Small intestine (tissue), 16 donors: ENCODE results near the gene TEX9. TPM values are rescaled to one million over a fixed set of nuclear protein-coding genes. Genes with fewer than 3 reads are reported as not detected.
"Not testable (repeated sequence)": the region's sequence is repeated elsewhere in the genome, so short reads cannot be mapped to it uniquely, and the experiment has no call there.

ENCODE experiments used
- DNase-seq, 2 donors: peaks; one replicate each; pipeline versions ENCODE4 v3.0.0 to v3.0.0-alpha.2; 2013
- FAIRE-seq: peaks from 2 replicates; lab custom pipeline; 2012; peaks lifted over from hg19 to GRCh38; lab: Jason Lieb, UNC
- H3K27ac ChIP-seq, 3 donors: one replicate each; pipeline ENCODE4 v1.5.1; 2013; ENCODE audit warnings: low read length in 2 of 3, mild to moderate bottlenecking in 2 of 3, control low read depth in 1 of 3, inconsistent platforms in 1 of 3, low read depth in 1 of 3, moderate library complexity in 1 of 3
- H3K27me3 ChIP-seq, 3 donors: one replicate each; pipeline ENCODE4 v1.6.1; 2013; ENCODE audit warnings: low read length in 3 of 3, inconsistent platforms in 1 of 3; ENCODE audit not compliant: control insufficient read depth in 3 of 3, insufficient read depth in 3 of 3
- H3K36me3 ChIP-seq, 3 donors: one replicate each; pipeline ENCODE4 v1.6.1; 2013; ENCODE audit warnings: low read length in 3 of 3, inconsistent platforms in 1 of 3, low read depth in 1 of 3, mild to moderate bottlenecking in 1 of 3, moderate library complexity in 1 of 3; ENCODE audit not compliant: control insufficient read depth in 3 of 3, insufficient read depth in 2 of 3
- H3K4me1 ChIP-seq, 3 donors: one replicate each; pipeline ENCODE4 v1.6.1; 2013; ENCODE audit warnings: low read length in 2 of 3, inconsistent platforms in 1 of 3, low read depth in 1 of 3, mild to moderate bottlenecking in 1 of 3, moderate library complexity in 1 of 3; ENCODE audit not compliant: control insufficient read depth in 3 of 3, insufficient read depth in 2 of 3
- H3K4me3 ChIP-seq, 3 donors: one replicate each; pipeline ENCODE4 v1.5.1; 2013; ENCODE audit warnings: low read length in 3 of 3, control low read depth in 1 of 3, inconsistent platforms in 1 of 3, low read depth in 1 of 3, mild to moderate bottlenecking in 1 of 3, moderate library complexity in 1 of 3
- H3K9me3 ChIP-seq, 2 donors: one replicate each; pipeline ENCODE4 v1.6.1; 2013; ENCODE audit warnings: low read depth in 1 of 2, low read length in 1 of 2; ENCODE audit not compliant: control insufficient read depth in 2 of 2, insufficient read depth in 1 of 2
- WGBS, 3 donors: extraction: QIAGEN DNeasy Blood & Tissue Kit; methylation state at CpG; one replicate each; pipeline ENCODE4 v1.1.7; 2013; 5-methylcytosine and 5-hydroxymethylcytosine counted together
- long read RNA-seq, 10 donors: transcript quantifications; one replicate each; lab custom pipeline, GENCODE V29; 2026
- polyA plus RNA-seq, 4 donors: library from polyadenylated mRNA; stranded (reverse) in 3 of 4; unstranded in 1 of 4; fragments of 200-250 nt in 3 of 4; fragments of 120-200 nt in 1 of 4; gene quantifications; one replicate each; pipeline versions ENCODE4 v1.2.1 to v1.2.3, GENCODE V29; 2013
- donor health status: healthy with polysubstance abuse.
- donor health status: control.
- donor health status: control.
- donor health status: Bipolar disorder and iron deficiency.
- donor health status: healthy.

The TEX9 gene
- polyA plus RNA-seq = 1 to 10 TPM; 1.4 to 8.9 (median 7.0) TPM
- long read RNA-seq, donor 1 = 0 reads
- long read RNA-seq, donor 2 = 0 reads
- long read RNA-seq, donor 3 = 0 reads
- long read RNA-seq, donor 4 = 0 reads
- long read RNA-seq, donor 5 = 0 reads
- long read RNA-seq, donor 6 = 0 reads
- long read RNA-seq, donor 7, partial matches to known transcripts = 35 of 35 reads
- long read RNA-seq, donor 7, other reads (novel, unspliced or antisense) = 0 of 35 reads
- long read RNA-seq, donor 8 = 0 reads
- long read RNA-seq, donor 9 = 0 reads
- long read RNA-seq, donor 10, partial matches to known transcripts = 28 of 28 reads
- long read RNA-seq, donor 10, other reads (novel, unspliced or antisense) = 0 of 28 reads

DNA sequence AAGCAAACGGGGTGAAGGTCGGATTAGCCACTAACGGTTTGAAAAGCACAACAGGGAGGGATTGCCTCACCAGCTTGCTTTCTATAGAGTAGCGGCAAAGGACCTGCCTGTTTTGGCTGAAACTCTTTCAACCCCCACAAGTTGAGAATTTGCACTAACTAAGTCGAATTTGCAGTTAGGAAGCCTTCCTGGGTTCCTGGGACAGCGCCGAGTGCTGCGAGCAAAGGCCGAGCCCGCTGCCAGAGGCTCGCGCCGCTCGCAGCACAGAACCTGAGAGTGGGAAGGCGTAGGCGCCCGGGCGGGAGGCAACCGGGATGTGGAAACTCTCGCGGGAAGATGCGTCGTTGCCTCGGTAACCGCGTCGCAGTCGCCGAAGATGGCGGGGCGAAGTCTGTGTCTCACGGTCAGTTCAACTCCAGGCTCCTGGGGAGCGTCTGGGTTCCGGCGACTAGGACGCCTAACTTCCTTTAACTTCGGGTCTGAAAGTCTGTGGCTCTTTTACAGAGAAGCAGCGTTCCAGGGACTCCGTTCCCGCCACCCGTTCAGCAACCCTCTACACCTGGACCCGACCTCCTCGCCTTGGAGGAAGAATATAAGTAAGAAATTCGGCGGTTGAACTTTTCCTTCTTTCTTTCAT is at the start of gene TEX9:
Gene TEX9 (plus strand): TSS at position 352 of the 637 bp plus-strand sequence. CDS start 25 bp downstream, at position 377.
- peak within 1 kb of the TSS; percentile 55 to 80 (median 78) for H3K4me3 ChIP-seq
- 0 to 1% (median 0%) methylated on average over 45 of the region's 45 CpGs for WGBS, 3 donors
- FAIRE-seq (no peak), DNase-seq (peak; percentile 91 to 97)
- peaks cover 0 to 6% (median 0%) of the 10 kb centered on the region in 3 donors for H3K4me1 ChIP-seq
- peaks cover 0 to 3% of the 10 kb centered on the region in 2 donors for H3K9me3 ChIP-seq
- no peaks in the 10 kb centered on the region for H3K36me3 ChIP-seq
- H3K27me3 ChIP-seq = peaks cover 0 to 2% (median 0%) of the 10 kb centered on the region in 3 donors
- H3K27ac ChIP-seq = peak within 1 kb of the TSS in 2 of 3 donors; percentile 39 to 58

DNA sequence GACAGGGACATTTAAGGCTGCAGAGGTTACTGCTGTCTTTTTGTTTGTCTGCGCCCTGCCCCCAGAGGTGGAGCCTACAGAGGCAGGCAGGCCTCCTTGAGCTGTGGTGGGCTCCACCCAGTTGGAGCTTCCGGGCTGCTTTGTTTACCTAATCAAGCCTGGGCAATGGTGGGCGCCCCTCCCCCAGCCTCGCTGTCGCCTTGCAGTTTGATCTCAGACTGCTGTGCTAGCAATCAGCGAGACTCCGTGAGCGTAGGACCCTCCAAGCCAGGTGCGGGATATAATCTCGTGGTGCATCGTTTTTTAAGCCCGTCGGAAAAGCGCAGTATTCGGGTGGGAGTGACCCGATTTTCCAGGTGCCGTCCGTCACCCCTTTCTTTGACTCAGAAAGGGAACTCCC is 48.7 kb upstream of the TEX9 start:
- H3K27me3 ChIP-seq, H3K4me1 ChIP-seq, DNase-seq, H3K9me3 ChIP-seq, H3K27ac ChIP-seq, H3K36me3 ChIP-seq, FAIRE-seq, H3K4me3 ChIP-seq: not testable (repeated sequence)
- WGBS, 3 donors = 90 to 100% (median 94%) methylated on average over 1 to 17 of the region's 18 CpGs

DNA sequence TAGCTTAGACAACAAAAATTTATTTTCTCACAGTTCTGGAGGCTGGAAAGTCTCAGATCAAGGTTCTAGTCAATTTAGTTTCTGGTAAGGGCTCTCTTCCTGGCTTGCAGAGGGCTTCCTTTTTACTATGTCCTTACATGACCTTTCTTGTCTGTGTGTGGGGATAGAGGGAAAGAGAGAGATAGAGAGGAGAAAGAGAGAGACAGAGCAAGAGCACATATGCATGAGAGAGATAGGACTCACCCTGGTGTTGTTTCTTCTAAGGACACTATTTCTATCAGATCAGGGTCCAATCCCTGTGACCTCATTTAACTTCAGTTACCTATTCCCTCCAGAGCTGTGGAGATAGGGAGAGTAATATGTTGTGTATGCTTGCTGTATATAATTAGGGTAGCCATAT is 44.9 kb upstream of the TEX9 start:
- H3K4me1 ChIP-seq = peaks cover 0 to 10% (median 0%) of the 10 kb centered on the region in 3 donors
- peak; percentile 1 to 60 for DNase-seq
- peak overlapping the region in 2 of 3 donors; percentile 7 to 71 for H3K27ac ChIP-seq
- no peak for FAIRE-seq
- no peaks in the 10 kb centered on the region for H3K36me3 ChIP-seq
- H3K9me3 ChIP-seq = no peaks in the 10 kb centered on the region
- H3K27me3 ChIP-seq = no peaks in the 10 kb centered on the region
- H3K4me3 ChIP-seq = no peak overlapping the region

DNA sequence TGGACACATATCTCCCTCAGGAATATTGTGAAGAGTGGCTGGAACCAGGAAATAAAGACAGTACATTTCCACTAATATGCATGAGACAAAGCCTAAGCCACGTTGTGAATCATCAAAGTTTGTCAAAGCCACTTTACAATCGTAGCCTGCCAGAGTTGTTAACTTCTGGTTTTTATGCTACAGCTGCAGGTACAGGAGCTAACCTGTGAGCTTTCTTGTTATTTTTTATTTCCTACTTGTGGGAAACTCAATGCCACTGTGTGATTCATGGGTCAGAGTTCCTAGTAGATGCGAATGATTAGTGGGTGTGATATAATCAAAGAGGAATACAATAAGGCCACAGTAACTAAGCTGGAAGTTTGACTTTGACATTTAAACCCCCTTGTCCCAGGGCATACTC is 44.4 kb upstream of the TEX9 start:
- no peak for FAIRE-seq
- Histone ChIP-seq H3K36me3 (no peaks in the 10 kb centered on the region), H3K27me3 (no peaks in the 10 kb centered on the region), H3K9me3 (no peaks in the 10 kb centered on the region), H3K4me3 (no peak overlapping the region), H3K27ac (peak overlapping the region; percentile 0 to 71 (median 68)), H3K4me1 (peaks cover 0 to 10% (median 0%) of the 10 kb centered on the region in 3 donors)
- DNase-seq = peak; percentile 23 to 84
- WGBS, 3 donors = 19 to 54% (median 25%) methylated on average over 3 of the region's 3 CpGs

DNA sequence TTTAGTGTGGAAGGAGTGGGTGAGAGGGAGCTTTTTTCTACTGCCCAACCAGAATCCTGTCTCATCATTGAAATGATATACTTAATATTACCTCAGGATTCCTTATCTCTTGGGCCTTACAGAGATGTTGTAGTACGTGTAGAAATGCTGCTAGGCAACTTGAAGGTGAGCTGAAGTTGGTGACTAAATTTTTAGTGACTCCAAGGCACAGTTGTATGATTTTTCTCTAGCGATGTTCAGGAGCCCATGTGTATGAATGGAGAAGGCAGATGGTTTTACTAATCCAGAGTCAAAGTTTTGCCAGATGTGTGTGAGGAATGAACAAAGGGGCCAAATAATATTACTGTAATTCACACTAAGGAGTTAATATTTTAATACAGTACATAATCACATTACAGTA is 42.8 kb upstream of the TEX9 start:
- no peak overlapping the region for H3K4me3 ChIP-seq
- peaks cover 0 to 10% (median 0%) of the 10 kb centered on the region in 3 donors for H3K4me1 ChIP-seq
- 49 to 63% (median 60%) methylated on average over 2 of the region's 2 CpGs for WGBS, 3 donors
- no peaks in the 10 kb centered on the region for H3K9me3 ChIP-seq
- FAIRE-seq (no peak), DNase-seq (no peak)
- no peak overlapping the region for H3K27ac ChIP-seq
- no peaks in the 10 kb centered on the region for H3K36me3 ChIP-seq
- H3K27me3 ChIP-seq = no peaks in the 10 kb centered on the region

DNA sequence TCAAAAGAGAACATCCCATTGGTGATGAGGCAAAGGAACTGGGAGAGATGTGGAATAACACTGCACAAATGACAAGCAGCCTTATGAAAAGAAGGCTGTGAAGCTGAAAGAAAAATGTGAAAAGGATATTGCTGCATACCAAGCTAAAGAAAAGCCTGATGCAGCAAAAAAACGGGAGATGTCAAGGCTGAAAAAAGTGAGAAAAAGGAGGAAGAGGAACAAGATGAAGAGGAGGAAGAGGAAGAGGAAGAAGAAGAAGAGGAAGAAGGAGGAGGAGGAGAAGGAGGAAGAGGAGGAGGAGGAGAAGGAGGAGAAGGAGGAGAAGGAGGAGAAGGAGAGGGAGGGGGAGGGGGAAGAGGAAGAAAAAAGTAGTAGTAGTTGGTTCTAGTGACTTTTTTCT is 41.8 kb upstream of the TEX9 start:
- Histone ChIP-seq H3K4me1 (peaks cover 0 to 10% (median 0%) of the 10 kb centered on the region in 3 donors), H3K27me3 (no peaks in the 10 kb centered on the region), H3K9me3 (no peaks in the 10 kb centered on the region), H3K4me3 (no peak overlapping the region), H3K27ac (no peak overlapping the region), H3K36me3 (no peaks in the 10 kb centered on the region)
- FAIRE-seq (no peak), DNase-seq (no peak)
- WGBS, 3 donors = 53 to 72% (median 63%) methylated on average over 1 of the region's 1 CpG

DNA sequence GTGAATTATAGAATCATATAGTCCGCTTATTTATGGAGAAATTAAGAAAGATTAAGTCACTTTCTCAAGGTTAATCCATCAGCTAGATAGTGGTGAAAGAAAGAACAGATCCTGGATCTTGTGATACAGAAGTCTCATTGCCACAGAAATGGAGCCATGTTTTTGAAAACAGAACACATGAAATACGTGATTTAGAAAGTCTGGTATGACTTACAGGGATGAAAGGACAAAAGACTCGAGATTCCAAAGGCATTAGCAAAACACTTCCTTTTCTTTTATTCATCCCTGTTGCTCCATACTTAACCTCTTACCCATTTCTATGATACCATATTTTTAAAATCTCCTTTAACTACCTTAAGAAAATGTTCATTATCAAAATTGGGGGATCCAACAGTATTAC is 40.0 kb upstream of the TEX9 start:
- H3K4me3 ChIP-seq = no peak overlapping the region
- FAIRE-seq (no peak), DNase-seq (no peak)
- H3K9me3 ChIP-seq = no peaks in the 10 kb centered on the region
- no peaks in the 10 kb centered on the region for H3K36me3 ChIP-seq
- peaks cover 0 to 10% (median 0%) of the 10 kb centered on the region in 3 donors for H3K4me1 ChIP-seq
- 56 to 84% (median 66%) methylated on average over 3 of the region's 3 CpGs for WGBS, 3 donors
- H3K27me3 ChIP-seq = no peaks in the 10 kb centered on the region
- H3K27ac ChIP-seq = no peak overlapping the region

DNA sequence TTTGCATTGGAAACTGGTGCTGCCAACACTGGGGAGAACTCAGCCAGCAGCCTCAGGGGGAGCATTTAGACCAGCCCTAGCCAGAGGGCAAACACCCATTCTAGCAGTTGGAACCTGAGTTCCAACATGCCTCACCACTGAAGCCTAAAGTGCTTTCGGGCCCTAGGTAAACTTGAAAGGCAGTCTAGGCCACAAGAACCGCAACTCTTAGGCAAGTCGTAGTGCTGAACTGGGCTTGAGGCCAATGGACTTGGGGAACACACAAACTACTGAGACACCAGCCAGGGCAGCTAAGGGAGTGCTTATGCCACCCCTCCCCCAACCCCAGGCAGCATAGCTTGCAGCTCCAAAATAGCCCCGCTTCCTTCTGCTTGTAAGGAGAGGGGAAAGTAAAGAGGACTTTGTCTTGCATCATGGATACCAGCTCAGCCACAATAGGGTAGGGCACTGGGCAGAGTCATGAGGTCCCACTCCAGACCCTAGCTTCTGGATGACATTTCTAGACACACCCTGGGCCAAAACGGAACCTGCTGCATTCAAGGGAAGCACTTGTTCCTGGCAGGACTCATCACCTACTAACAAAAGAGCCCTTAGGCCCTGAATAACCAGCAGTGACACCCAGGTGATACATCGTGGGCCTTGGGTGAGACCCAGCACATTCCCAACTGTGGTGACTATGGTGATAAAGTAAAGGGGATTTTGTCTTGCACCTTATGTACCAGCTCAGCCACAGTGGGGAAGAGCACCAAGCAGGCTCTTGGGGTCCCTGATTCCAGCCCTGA is 37.3 kb upstream of the TEX9 start:
- Histone ChIP-seq H3K27me3 (no peaks in the 10 kb centered on the region), H3K4me1 (no peaks in the 10 kb centered on the region), H3K4me3 (no peak overlapping the region), H3K27ac (no peak overlapping the region), H3K9me3 (no peaks in the 10 kb centered on the region), H3K36me3 (no peaks in the 10 kb centered on the region)
- no peak for FAIRE-seq
- WGBS, 3 donors = 73 to 91% (median 89%) methylated on average over 6 of the region's 6 CpGs
- no peak for DNase-seq
